Peyer's patch (tissue), 4 donors: ENCODE measurements around the gene ARMC9.

Source experiments
- POLR2A ChIP-seq, 2 donors: fragments of 450-650 bp; IDR thresholded peaks; one replicate each; pipeline ENCODE4 v1.5.1; 2017; ENCODE audit warnings: antibody characterized with exemption in 2 of 2, mild to moderate bottlenecking in 2 of 2, moderate library complexity in 2 of 2
- TF ChIP-seq, protein P1 (sequence below), 6 experiments: fragments of 450-650 bp in 4 of 6; fragments of 200-600 bp in 2 of 6; sonication (generic) in 1 of 6; IDR thresholded peaks; one replicate each; pipeline ENCODE4 v1.5.1; 2017 to 2019; ENCODE audit warnings: antibody characterized with exemption in 6 of 6, mild to moderate bottlenecking in 3 of 6, moderate library complexity in 1 of 6

DNA sequence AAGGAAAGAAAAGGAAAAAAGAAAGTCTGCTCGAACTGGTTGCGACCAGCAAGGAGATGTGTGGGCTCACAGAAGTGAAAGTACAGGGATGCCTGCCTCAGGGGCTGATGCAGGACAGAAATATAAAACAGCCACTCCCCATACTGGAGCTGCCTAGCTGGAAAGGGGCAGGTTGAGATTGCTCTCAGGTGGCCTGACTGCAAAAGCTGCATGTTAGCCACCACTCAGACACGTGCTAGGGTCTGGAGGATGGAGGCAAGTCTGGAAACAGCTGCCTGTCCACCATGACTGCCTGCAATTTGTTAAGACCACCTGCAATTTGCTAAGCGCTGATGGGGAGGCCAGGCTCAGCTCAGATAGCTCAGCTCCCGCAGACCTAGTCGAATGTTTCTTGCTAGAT, 215.0 kb downstream of the ARMC9 start:
- TF ChIP-seq, protein P1, sequence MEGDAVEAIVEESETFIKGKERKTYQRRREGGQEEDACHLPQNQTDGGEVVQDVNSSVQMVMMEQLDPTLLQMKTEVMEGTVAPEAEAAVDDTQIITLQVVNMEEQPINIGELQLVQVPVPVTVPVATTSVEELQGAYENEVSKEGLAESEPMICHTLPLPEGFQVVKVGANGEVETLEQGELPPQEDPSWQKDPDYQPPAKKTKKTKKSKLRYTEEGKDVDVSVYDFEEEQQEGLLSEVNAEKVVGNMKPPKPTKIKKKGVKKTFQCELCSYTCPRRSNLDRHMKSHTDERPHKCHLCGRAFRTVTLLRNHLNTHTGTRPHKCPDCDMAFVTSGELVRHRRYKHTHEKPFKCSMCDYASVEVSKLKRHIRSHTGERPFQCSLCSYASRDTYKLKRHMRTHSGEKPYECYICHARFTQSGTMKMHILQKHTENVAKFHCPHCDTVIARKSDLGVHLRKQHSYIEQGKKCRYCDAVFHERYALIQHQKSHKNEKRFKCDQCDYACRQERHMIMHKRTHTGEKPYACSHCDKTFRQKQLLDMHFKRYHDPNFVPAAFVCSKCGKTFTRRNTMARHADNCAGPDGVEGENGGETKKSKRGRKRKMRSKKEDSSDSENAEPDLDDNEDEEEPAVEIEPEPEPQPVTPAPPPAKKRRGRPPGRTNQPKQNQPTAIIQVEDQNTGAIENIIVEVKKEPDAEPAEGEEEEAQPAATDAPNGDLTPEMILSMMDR (IDR thresholded peaks at IDR 0.05) = no peak
- peak in 1 of 2 donors; percentile 15 for TF ChIP-seq POLR2A (IDR thresholded peaks at IDR 0.05)
